CD4-positive, CD25-positive, alpha-beta regulatory T cell (primary cell): Measurements from ENCODE around the gene HERC3. TPM values are rescaled to one million over a fixed set of nuclear protein-coding genes. Genes with fewer than 3 reads are reported as not detected.
A peak's percentile ranks its signal among the peaks of the same experiment; 100 is the strongest.

ENCODE experiments used
- ATAC-seq, 2 donors: fragments of 150-1000 bp; cut with Tn5 transposase; one replicate each; pipeline ENCODE4 v1.10.0; 2021; ENCODE audit warnings: low read depth in 2 of 2, moderate number of reproducible peaks in 2 of 2, moderate library complexity in 1 of 2
- DNase-seq, 3 donors: peaks; one replicate each; pipeline versions ENCODE4 v3.0.0 to v3.0.0-alpha.2; 2012 to 2022; ENCODE audit warnings: mixed read lengths in 1 of 3
- H3K27ac ChIP-seq: one replicate; pipeline ENCODE4 v1.7.0; 2013; ENCODE audit warnings: mild to moderate bottlenecking, low read length; ENCODE audit not compliant: insufficient read depth, poor library complexity, severe bottlenecking
- H3K27me3 ChIP-seq: one replicate; pipeline ENCODE4 v1.7.0; 2013; ENCODE audit warnings: low read length; ENCODE audit not compliant: control insufficient read depth, insufficient read depth
- H3K36me3 ChIP-seq: one replicate; pipeline ENCODE4 v1.7.0; 2013; ENCODE audit warnings: mild to moderate bottlenecking, low read length, moderate library complexity; ENCODE audit not compliant: control insufficient read depth, insufficient read depth
- H3K4me1 ChIP-seq: 2 replicates; pipeline ENCODE4 v1.7.0; 2013; ENCODE audit warnings: mild to moderate bottlenecking, low read length; ENCODE audit not compliant: insufficient read depth, control insufficient read depth, poor library complexity, severe bottlenecking
- H3K4me3 ChIP-seq: one replicate; pipeline ENCODE4 v1.7.0; 2013; ENCODE audit warnings: low read depth, mild to moderate bottlenecking, low read length, moderate library complexity
- H3K9me3 ChIP-seq, 2 experiments: 1 replicate in 1 of 2; 2 replicates in 1 of 2; pipeline ENCODE4 v1.7.0; 2013; ENCODE audit warnings: low read length in 2 of 2, mild to moderate bottlenecking in 1 of 2, moderate library complexity in 1 of 2; ENCODE audit not compliant: control insufficient read depth in 2 of 2
- H3K27ac Mint-ChIP-seq, 3 donors: one replicate each; pipeline ENCODE4 v1.8.0; 2020 to 2022; ENCODE audit warnings: mild to moderate bottlenecking in 3 of 3, mixed read lengths in 3 of 3, moderate library complexity in 2 of 3
- H3K27me3 Mint-ChIP-seq: one replicate; pipeline ENCODE4 v1.8.0; 2022; ENCODE audit warnings: mild to moderate bottlenecking, mixed read lengths
- H3K36me3 Mint-ChIP-seq: one replicate; pipeline ENCODE4 v1.8.0; 2020; ENCODE audit warnings: mixed read lengths
- H3K4me1 Mint-ChIP-seq, 4 donors: one replicate each; pipeline ENCODE4 v1.8.0; 2020 to 2022; ENCODE audit warnings: mixed read lengths in 4 of 4, mild to moderate bottlenecking in 1 of 4
- H3K4me3 Mint-ChIP-seq, 4 donors: one replicate each; pipeline ENCODE4 v1.8.0; 2020 to 2022; ENCODE audit warnings: mild to moderate bottlenecking in 4 of 4, mixed read lengths in 4 of 4, moderate library complexity in 3 of 4
- H3K9me3 Mint-ChIP-seq, 7 donors: one replicate each; pipeline ENCODE4 v1.8.0; 2020 to 2022; ENCODE audit warnings: mixed read lengths in 7 of 7, mild to moderate bottlenecking in 3 of 7, moderate library complexity in 2 of 7
- polyA plus RNA-seq, 4 donors: library from polyadenylated mRNA; unstranded; fragments of 300-500 nt; fragmentation: Illumina TruSeq; gene quantifications; one replicate each; pipeline ENCODE4 v1.2.3, GENCODE V29; 2021
- total RNA-seq: library from RNA; stranded (reverse); gene quantifications from one replicate; pipeline ENCODE4 v1.2.3, GENCODE V29; 2022

HERC3 gene
- total and polyA plus RNA-seq, 5 donors from 2014 or later = 35.4 to 91.4 (median 50.4) TPM

DNA sequence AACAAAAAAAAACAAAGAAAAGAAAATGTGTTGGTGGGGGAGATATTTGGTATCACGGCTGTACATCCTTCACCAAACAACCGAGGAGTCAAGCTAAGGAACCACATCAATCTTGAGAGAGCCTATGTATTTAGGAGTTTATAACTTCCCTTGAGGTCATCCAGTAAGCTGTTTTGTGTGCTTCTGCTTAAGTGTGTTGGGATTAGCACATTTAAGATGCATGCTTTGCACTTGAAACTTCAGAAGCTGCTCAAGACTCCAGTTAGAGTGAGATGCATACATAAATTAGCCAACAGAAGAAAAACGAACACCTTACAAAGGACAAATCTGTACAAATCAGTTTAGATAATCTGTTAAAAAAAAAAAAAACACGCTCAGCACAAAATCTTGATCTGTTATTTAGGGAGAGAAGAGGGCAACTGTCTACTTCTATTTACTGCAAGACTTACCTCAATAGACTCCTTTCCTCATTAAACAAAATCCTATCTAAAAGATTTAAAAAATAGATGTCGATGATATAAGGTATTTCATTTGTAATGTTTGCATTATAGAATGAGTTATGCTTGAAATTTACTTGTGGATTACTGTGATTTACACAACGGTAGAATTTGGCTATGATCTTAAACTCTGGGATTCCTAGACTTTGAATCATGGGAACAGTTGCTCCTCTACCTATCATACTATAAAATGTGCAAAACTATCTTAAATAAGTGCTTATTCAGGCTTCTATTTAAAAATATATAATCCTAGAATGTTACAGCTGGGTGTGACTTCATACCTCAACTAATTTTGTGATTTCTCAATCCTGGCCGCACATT is 159.2 kb downstream of the HERC3 start:
- peaks cover 0 to 5% (median 0%) of the 10 kb centered on the region in 4 donors for H3K4me1 Mint-ChIP-seq
- ATAC-seq = no peak
- Histone ChIP-seq H3K27me3 (no peaks in the 10 kb centered on the region), H3K4me1 (no peaks in the 10 kb centered on the region), H3K4me3 (no peak overlapping the region), H3K36me3 (peaks cover 34% of the 10 kb centered on the region), H3K9me3 (no peaks in the 10 kb centered on the region), H3K27ac (no peak overlapping the region)
- no peaks in the 10 kb centered on the region for H3K9me3 Mint-ChIP-seq
- DNase-seq = no peak
- H3K4me3 Mint-ChIP-seq = no peak overlapping the region
- no peak overlapping the region for H3K27ac Mint-ChIP-seq
- peaks cover 27% of the 10 kb centered on the region for H3K36me3 Mint-ChIP-seq
- H3K27me3 Mint-ChIP-seq = no peaks in the 10 kb centered on the region

DNA sequence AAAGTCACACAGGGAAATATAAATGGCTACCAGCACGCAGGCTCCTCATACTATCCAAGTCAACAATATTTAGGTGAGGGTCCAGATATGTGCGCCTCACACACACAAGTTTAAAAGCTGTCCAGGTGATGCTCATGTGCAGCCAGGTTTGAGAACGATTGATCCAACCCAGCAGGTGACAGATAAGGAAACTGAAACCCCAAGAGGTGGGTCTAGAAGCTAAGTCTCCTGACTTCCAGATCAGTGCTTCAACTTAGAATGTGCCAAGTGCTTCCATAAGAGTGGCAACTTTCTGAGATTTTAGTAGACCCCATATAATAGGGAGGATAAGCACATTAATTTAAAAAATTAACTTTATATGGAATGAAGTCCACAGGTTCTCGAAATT is 159.8 kb downstream of the HERC3 start:
- Histone ChIP-seq H3K27me3 (no peaks in the 10 kb centered on the region), H3K27ac (no peak overlapping the region), H3K36me3 (peaks cover 28% of the 10 kb centered on the region), H3K4me1 (no peaks in the 10 kb centered on the region), H3K4me3 (no peak overlapping the region), H3K9me3 (no peaks in the 10 kb centered on the region)
- H3K27me3 Mint-ChIP-seq = no peaks in the 10 kb centered on the region
- peaks cover 24% of the 10 kb centered on the region for H3K36me3 Mint-ChIP-seq
- peaks cover 0 to 5% (median 0%) of the 10 kb centered on the region in 4 donors for H3K4me1 Mint-ChIP-seq
- H3K9me3 Mint-ChIP-seq = no peaks in the 10 kb centered on the region
- DNase-seq = peak in 1 of 3 donors; percentile 16
- no peak overlapping the region for H3K27ac Mint-ChIP-seq
- H3K4me3 Mint-ChIP-seq = no peak overlapping the region
- ATAC-seq = no peak

DNA sequence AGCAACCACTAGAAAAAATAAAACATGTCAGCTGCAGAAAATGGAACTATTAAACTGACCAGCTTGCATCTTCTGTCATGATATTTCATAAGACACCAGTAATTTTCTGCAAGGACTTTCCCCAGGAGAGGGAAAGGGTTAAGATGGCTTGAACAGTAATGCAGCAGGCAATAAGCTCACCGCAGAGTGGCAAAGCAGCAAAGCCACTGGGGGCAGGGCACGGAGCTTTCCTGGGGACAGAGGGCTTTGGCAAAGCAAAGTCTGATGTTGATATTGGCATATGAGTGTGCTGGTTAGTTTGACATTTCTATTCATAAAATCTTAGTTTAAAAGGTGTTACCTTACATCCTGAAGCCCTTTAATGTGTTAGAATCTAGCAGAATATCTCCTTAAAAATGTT is 160.5 kb downstream of the HERC3 start:
- H3K27ac ChIP-seq = no peak overlapping the region
- no peak overlapping the region for H3K4me3 Mint-ChIP-seq
- no peaks in the 10 kb centered on the region for H3K27me3 Mint-ChIP-seq
- H3K27ac Mint-ChIP-seq = no peak overlapping the region
- H3K27me3 ChIP-seq = no peaks in the 10 kb centered on the region
- peaks cover 23% of the 10 kb centered on the region for H3K36me3 Mint-ChIP-seq
- ATAC-seq = no peak
- H3K4me1 Mint-ChIP-seq = peaks cover 0 to 5% (median 0%) of the 10 kb centered on the region in 4 donors
- H3K9me3 Mint-ChIP-seq = no peaks in the 10 kb centered on the region
- DNase-seq = no peak
- H3K9me3 ChIP-seq = no peaks in the 10 kb centered on the region
- no peak overlapping the region for H3K4me3 ChIP-seq
- peaks cover 24% of the 10 kb centered on the region for H3K36me3 ChIP-seq
- no peaks in the 10 kb centered on the region for H3K4me1 ChIP-seq

DNA sequence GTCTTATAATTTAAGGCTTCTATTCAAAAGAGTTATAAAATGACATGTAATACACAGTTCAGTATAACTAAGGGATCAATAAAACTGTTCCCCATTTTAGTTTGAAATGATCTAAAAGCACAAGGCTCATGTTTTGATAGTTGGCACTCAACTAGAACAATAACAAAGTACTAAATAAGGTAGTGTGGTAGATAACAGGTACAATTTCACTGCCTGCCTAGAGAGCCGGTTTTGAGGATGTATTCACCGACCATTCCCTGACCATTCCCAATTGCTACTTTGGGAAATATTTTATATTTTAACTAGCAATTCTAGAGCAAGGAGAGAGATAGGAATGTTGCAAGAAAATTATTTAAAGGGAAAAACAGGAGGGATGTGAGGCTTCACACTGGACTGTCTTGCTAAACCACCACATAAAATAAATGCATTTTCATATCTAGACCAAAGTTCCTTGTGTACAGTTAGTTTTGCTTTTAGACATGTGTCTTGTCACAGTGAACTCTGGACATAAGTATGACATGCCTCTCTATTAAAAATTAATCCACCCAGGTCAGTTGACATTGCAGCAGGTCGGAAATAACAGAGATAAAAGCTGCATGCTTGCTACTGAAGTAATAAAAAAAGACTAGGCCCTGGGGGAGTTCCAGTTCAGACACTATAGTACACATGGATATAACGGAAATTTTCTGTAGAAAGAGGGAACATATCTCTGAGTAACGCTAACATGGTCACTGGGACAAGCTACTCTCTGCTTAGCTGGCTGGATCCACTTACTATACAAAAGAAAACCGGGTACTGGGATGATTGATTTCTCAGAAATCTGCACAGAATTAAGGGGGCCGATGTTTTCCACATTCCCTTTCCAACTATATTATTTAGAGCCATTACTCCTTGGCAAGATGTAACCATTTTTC is 161.6 kb downstream of the HERC3 start:
- H3K36me3 Mint-ChIP-seq = peaks cover 17% of the 10 kb centered on the region
- H3K27ac ChIP-seq = no peak overlapping the region
- no peaks in the 10 kb centered on the region for H3K27me3 ChIP-seq
- no peak overlapping the region for H3K4me3 ChIP-seq
- no peaks in the 10 kb centered on the region for H3K27me3 Mint-ChIP-seq
- DNase-seq (no peak), ATAC-seq (no peak)
- H3K27ac Mint-ChIP-seq = no peak overlapping the region
- no peaks in the 10 kb centered on the region for H3K4me1 ChIP-seq
- H3K9me3 Mint-ChIP-seq = no peaks in the 10 kb centered on the region
- no peak overlapping the region for H3K4me3 Mint-ChIP-seq
- peaks cover 24% of the 10 kb centered on the region for H3K36me3 ChIP-seq
- no peaks in the 10 kb centered on the region for H3K9me3 ChIP-seq
- H3K4me1 Mint-ChIP-seq = peaks cover 0 to 5% (median 0%) of the 10 kb centered on the region in 4 donors

DNA sequence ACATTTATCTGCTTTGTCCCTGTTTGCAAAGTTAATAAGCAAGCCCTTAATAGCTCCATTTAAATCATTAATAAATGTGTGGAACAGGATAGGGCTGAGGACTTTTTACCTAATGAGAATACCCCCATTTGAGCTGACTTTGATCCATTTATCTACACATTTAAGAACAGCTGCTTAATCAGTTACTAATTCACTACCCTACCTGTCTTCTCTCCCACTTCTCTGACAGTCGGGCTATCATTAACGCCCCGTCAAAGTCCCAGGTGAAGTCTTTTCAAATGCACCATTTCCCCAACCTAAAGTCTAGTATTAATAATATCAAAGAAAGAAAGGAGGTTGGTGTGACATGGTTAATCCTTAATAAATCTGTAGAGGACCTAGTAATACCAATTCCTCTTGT is 162.5 kb downstream of the HERC3 start:
- no peak overlapping the region for H3K27ac Mint-ChIP-seq
- no peaks in the 10 kb centered on the region for H3K9me3 Mint-ChIP-seq
- H3K27me3 Mint-ChIP-seq = no peaks in the 10 kb centered on the region
- H3K4me3 Mint-ChIP-seq = no peak overlapping the region
- no peak overlapping the region for H3K27ac ChIP-seq
- H3K4me3 ChIP-seq = no peak overlapping the region
- peaks cover 0 to 5% (median 0%) of the 10 kb centered on the region in 4 donors for H3K4me1 Mint-ChIP-seq
- no peaks in the 10 kb centered on the region for H3K4me1 ChIP-seq
- DNase-seq = no peak
- H3K27me3 ChIP-seq = no peaks in the 10 kb centered on the region
- ATAC-seq = no peak
- peaks cover 17% of the 10 kb centered on the region for H3K36me3 ChIP-seq
- H3K9me3 ChIP-seq = no peaks in the 10 kb centered on the region
- peaks cover 17% of the 10 kb centered on the region for H3K36me3 Mint-ChIP-seq

DNA sequence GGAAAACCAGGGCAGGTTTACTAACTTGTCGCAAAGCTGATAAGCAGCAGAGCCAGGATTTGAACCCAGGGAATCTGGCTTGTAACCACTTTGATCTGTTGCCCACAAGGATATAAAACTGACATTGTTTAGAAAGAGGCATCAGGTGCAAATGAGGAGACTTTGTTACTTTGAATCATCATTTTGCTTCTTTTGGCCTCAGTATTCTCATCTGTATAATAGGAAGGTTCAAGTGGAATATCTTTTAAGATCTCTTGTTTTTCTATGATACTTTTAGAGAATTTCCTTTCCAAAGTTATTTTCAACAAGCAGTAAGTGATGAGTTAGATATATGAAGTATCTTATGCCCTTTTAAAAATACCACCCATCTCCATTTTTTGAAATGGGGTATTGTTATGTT is 163.2 kb downstream of the HERC3 start:
- H3K36me3 Mint-ChIP-seq = peaks cover 14% of the 10 kb centered on the region
- H3K9me3 ChIP-seq = no peaks in the 10 kb centered on the region
- no peak overlapping the region for H3K4me3 Mint-ChIP-seq
- no peak overlapping the region for H3K4me3 ChIP-seq
- ATAC-seq = no peak
- H3K27ac ChIP-seq = no peak overlapping the region
- no peak for DNase-seq
- peaks cover 12% of the 10 kb centered on the region for H3K36me3 ChIP-seq
- H3K27me3 ChIP-seq = no peaks in the 10 kb centered on the region
- no peaks in the 10 kb centered on the region for H3K9me3 Mint-ChIP-seq
- H3K4me1 Mint-ChIP-seq = peaks cover 0 to 5% (median 0%) of the 10 kb centered on the region in 4 donors
- no peak overlapping the region for H3K27ac Mint-ChIP-seq
- H3K27me3 Mint-ChIP-seq = no peaks in the 10 kb centered on the region
- no peaks in the 10 kb centered on the region for H3K4me1 ChIP-seq

DNA sequence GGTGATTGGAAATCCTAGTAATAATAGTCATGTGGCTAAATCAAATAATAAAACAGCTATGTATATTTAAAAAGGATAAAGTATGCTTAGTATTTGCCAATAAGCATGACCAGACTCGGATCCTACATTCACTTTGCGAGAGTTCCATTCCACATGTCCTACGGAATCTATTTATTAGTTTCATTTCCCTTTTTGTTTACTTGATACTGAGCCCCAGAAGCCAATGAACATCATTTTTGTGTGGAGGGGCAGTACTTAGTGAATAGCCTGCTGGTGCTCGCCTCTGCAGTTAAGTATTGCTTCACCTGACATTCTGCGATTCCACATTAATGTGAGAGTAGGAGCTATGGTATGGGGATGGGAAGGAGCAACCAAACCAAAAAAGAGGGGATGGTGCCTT is 163.9 kb downstream of the HERC3 start:
- Mint-ChIP-seq H3K4me3 (no peak overlapping the region), H3K27me3 (no peaks in the 10 kb centered on the region), H3K36me3 (peaks cover 16% of the 10 kb centered on the region), H3K27ac (no peak overlapping the region), H3K9me3 (no peaks in the 10 kb centered on the region), H3K4me1 (peaks cover 0 to 5% (median 0%) of the 10 kb centered on the region in 4 donors)
- H3K9me3 ChIP-seq = no peaks in the 10 kb centered on the region
- H3K4me1 ChIP-seq = no peaks in the 10 kb centered on the region
- no peaks in the 10 kb centered on the region for H3K27me3 ChIP-seq
- H3K36me3 ChIP-seq = peaks cover 11% of the 10 kb centered on the region
- H3K4me3 ChIP-seq = no peak overlapping the region
- ATAC-seq (no peak), DNase-seq (no peak)
- H3K27ac ChIP-seq = no peak overlapping the region
